CD4-positive, alpha-beta T cell treated with Interleukin-10 for 1 hour (primary cell): ENCODE results near the gene TRIO.

ENCODE experiments used
- DNase-seq: peaks from one replicate; pipeline ENCODE4 v3.0.0-alpha.2; 2020

TRIO gene

DNA sequence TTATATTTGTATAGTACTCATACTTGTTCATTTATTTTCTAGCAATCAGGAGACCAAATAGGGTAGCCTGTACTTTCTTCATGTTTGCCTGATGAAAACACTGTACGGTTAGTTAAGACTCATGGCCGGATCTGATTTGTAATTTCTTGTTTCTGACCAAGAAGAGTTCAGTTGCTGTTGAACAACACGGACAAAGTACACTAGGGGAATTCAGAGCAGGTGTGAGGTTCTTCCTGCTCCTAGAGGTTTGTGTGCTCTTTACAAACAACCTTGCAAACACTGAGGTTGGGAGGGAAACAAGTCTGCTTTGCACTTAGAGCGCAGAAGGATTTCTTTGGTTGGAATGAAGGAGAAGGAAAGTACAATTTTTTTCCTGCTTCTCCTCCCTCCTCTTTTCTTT, 69.7 kb downstream of the TRIO start:
- DNase-seq, result no peak

DNA sequence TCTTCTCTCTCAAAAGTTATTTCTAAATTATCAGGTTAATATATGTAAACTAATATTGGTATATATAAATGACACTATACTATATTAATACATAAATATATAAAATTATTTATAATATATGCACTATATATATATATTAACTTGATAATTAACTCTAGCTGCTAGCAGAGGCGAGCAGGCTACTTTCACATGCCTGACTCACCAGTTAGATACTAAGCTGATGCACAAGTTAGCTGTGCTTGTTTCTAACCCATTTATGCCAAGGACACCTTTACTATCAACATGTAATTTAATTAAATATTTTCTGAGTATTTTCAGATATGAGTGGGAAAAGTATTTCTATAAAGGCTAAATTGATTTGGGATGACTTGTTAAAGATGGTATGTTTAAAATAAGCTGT, 70.1 kb downstream of the TRIO start:
- DNase-seq, result no peak

DNA sequence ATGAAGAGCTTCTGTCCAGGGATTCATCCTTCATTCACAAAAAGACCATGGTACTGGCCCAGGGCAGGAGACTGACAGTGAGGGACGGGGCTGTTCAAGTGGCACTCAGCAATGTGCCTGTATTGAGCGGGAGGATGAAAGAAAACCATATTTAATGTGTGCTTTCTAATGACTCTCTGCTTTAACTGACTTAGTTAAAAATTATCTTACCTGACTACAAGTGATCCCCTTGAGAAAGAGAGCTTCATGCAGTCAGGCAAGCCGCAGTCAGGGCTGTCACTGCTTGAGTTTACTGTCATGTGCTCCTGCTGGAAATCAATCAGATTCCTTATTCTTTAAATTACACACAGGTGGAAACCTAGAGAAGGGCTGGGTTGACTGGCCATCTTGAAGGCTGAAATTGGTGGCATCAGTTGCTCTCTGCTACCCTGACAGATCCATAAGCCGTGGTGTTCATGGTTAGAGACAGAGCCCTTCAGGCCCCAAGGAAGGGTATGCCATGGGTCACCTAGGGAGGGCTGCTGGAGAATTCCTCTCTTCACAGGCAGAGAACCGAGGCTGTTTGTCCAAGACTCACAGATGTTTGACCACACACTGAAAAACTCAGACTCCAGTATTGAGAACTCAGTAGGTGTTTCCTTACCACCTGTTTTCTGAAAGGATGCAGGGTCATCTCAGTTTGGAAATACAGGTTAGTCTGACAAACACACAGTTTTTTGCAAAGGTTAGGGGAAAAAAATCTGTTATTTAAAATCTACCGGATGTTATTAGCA, 70.9 kb downstream of the TRIO start:
- DNase-seq, result no peak

DNA sequence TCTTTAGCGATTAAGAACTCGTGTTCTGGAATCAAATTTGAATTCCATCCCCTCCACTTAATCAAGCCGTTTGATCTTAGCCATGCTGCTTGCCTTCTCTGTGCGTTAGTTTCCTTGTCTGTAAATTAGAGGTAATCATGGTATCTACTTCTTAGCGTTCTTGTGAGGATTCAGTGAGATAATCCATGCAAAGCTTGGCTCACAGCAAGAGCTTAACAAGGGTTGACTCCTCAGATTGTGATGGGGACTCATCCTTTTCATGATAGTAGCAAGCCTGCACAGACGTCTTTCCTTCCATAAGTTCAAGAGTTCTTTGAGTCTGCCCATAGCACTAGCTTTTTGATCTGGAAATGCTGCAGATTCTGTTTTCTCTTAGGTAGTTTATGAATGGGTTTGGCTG, 72.8 kb downstream of the TRIO start:
- DNase-seq, result no peak

DNA sequence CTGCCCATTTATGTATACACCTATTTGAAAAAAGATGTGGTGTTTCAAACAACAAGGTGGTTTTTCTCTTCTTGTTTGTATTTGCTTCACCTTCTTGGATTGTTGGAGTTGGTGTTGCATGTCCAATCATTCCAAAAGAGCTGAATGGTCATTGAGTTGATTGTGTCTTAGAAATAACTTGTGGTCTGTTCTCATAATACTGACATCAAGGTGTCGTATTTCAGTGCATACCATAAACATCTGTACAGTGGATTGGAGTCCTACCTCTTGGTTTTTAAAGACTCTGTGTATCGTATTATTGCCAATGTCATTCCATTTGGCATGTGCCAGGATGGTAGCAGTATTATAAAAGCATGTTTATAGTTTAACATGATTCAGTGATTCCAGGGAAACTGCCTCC, 73.2 kb downstream of the TRIO start:
- DNase-seq, result no peak

DNA sequence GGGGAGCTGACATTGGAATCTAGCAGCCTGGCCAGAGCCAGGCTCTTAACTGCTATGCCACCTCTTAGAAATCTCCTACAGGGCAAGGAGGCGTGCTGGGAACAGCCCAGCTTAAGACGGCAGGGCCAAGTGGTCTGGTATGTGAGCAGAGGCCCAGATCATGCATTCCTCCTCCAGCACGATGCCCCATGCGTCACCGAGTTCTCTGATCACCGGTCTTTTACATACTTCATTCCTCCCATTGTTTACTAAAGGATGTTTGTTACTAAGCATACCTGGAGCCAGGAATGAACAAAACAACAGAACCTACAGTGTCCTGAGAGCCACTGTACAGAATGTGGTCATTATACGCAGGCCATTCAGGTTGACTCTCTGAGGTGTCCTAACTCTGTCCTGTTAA, 73.8 kb downstream of the TRIO start:
- no peak for DNase-seq

DNA sequence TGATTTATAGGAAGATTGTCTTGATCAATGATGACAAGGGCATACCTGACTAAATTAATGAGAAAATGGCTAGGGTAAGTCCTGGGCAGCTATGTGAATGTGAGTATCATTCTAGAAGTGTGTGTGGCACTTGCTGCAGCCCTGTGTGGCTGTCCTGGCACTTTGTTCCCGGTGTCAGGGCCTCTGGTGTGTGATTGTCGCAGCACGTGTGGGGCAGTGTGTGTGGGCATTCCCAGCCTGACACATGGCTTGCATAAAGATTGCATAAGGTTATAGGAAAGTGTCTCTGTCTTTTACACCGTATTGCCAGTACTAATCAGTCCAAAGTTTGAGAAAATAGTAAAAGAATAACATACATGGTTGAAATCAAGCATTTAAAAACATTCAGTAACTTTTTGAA, 74.4 kb downstream of the TRIO start:
- DNase-seq, result no peak

DNA sequence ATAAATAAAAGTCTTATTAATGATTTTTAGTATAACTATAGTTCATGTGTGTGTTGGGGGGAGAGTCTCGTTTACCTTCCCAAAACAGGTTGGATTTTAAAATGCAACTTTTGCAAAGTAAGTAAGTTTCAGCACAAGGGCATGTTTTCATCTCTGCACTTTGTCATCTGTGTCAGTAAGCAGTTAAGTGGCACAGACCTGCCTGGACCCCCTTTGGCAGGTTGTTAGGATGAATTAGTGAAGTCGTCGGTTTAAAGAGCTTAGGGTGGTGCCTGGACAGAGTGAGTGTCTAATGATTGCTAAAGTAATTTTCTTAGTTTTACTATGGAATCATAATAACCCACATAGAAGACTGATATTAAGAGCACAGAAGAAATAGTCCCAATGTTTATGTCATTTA, 74.9 kb downstream of the TRIO start:
- no peak for DNase-seq

DNA sequence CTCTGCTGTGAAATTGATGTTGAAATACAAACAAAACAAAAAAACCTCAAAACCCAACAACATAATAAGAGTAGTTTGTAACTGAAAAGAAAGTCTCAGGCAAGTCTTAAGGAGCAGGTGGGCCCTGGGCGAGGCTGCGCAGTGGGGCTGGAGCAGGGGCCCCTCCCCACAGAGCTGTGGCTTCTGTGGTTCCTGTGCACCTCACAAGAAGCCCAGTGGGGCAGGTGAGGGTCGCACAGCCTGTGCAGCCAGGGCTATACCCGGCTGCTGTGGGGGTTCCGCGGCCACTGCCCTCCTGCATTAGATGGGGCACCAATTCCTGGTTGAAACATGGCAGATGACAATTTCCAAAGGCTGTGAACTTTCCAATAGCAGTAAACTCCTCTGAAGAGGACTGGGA, 75.3 kb downstream of the TRIO start:
- no peak for DNase-seq

DNA sequence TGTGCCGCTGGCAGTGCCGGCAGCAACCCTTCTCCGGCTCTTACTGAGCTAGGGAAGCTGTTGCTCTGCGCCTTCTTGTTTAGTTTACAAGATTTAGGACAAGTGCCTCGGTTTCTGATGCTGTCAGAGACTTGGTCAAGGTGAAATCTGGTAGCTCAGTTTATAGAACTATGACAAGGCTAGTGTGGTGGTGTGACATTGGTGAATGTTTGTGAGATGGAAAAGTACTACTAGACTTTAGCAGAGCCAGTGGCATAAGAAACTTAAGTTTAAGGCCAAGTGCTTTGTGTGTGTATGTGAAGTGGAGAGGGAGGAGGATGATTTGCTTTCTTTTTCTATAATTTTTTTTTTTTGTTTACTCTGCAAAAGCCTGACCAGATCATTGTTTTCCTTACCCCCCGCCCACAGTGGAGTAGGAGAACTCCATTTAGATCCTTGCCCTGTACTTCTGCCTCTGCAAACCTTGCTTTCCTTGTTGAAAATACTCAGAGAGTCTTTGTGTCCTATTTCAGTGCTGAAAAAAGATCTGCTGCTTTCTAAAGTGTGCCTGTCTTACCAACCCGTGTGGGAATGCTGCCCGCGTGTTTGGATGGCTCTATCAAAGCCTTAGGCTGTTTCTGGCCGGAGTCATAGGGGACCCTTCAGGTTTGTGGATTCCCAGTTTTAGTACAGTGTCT, 75.9 kb downstream of the TRIO start:
- no peak for DNase-seq

DNA sequence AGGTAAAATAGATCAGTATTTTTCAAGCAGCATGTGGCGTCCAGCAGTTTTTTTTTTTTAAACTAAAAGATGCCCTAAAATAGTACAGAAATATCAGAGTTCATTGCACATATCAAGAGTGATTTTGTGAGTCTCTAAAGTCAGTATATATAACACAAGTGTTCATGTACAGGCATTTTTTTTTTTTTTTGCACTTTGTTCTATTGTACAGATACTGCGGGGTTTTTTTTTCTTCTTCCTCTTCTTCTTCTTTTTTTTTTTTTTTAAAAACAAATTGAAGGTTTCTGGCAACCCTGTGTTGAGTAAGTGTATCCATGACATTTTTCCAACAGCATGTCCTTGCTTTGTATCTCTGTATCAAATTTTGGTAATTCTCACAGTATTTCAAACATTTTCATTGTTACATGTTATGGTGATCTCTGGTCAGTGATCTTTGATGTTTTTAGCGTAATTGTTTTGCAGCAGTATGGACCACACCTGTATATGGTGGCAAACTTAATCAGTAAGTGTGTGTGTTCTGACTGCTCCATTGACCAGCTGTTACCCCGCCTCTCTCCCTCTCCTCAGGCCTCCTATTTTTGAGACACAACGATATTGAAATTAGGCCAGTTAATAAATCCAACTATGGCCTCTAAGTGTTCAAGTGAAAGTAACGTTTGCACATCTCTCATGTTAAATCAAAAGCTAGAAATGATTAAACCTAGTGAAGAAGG, 76.8 kb downstream of the TRIO start:
- DNase-seq, result no peak

DNA sequence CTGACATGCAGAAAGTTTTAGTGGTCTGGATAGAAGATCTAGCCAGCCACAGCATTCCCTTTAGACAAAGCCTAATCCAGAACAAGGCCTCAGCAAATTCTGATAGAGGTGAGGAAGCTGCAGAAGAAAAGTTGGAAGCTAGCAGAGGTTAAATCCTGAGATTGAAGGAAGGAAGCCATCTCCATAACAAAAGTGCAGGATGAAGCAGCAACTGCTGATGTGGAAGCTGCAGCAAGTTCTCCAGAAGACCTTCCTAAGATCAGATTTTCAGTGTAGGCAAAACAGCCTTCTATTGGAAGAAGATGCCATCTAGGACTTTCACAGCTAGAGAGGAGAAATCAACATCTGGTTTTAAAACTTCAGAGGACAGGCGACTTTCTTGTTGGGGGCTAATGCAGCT, 77.5 kb downstream of the TRIO start:
- DNase-seq, result no peak

DNA sequence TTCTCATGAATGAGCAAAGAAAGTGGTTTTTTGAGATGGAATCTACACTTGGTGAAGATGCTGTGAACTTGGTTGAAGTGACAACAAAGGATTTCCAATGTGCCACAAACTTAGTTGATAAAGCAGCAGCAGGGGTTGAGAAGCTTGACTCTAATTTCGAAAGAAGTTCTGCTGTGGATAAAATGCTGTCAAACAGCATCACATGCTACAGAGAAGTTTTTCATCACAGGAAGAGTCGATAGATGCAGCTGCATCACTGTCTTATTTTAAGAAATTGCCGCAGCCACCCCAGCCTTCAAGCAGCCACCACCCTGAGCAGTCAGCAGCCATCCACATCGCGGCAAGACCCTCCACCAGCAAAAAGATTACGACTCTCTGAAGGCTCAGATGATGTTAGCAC, 78.6 kb downstream of the TRIO start:
- DNase-seq, result no peak

DNA sequence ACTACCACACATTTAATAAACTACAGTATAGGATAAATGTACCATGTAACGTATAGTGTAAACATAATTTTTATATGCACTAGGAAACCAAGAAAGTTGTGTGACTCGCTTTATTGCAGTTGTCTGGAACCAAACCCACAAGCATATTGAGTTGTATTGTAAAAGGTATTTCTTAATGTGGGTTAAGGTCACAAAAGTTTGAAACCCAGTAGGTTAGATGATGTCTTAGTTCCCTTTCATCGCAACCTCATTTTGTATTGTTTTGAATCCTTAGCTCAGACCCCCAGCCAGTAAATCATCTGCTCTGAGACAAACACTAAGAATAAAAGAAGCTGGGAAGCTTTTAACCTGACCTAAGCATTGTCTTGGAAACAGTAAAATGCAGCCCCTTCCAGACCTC, 79.1 kb downstream of the TRIO start:
- no peak for DNase-seq

DNA sequence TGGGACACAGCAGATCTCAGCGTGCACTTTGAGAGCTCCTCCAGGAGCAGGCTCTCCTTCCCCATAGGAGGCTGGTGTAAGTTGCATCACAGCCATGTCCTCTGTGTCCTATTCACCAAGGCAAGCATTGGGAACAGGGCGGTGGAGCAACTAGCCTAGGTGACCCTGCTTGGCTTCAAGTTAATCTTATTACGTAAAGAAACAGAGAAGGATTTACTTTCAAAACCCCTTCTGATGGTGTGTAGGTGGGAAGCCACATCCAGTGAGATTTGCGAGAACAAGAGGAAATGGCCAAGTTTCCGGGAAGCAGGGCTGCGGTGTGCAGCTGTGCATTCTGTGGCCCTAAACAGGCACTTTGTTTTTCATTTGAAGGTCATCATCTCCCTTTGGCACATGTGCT, 80.2 kb downstream of the TRIO start:
- no peak for DNase-seq

DNA sequence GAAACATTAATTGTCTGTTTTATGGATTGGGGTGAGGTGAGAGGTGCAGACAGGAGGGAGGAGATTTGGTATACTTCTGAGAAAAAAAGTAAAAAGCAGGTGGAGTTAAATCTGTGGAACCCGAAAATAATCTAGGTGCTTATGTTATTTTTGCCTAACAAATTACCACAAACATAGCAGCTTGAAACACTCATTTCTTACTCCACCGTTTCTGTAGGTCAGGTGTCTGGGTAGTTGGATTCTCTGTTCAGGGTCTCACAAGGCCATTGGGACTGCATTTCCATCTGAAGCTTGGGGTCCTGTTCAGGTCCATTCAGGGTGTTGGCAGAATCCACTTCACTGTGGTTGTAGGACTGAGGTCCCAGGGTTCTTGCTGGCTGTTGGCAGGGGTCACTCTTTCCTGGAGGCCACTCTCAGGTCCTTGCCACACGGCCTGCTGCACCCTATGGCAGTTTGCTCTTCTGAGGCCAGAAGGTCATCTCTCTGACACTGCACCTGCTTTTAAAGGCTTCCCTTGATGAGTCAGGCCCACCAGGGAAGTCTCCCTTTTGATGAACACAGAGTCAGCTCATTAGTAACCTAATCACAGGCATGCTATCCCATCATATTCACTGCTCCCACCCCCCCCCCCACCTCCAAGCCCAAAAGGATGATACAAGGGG, 82.2 kb downstream of the TRIO start:
- DNase-seq, result no peak

DNA sequence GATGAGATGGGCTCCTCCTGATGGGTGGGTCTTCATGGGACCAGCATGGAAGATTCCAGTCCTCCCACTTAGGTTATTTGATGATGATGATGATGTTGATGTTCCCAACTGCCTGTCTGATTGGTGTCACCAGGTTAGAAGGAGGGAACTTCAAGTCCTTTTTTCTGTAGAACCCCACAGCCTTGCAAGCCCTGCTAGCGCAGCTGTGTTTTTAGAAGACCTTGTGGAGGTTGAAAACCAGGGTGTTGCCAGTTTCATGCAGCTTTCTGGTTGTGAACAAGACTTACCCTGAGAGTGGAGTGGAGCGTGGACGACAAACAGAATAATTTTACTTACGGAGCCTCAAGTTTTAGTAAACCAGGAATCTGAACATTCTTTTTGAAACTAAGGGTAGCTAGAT, 83.0 kb downstream of the TRIO start:
- DNase-seq, result no peak

DNA sequence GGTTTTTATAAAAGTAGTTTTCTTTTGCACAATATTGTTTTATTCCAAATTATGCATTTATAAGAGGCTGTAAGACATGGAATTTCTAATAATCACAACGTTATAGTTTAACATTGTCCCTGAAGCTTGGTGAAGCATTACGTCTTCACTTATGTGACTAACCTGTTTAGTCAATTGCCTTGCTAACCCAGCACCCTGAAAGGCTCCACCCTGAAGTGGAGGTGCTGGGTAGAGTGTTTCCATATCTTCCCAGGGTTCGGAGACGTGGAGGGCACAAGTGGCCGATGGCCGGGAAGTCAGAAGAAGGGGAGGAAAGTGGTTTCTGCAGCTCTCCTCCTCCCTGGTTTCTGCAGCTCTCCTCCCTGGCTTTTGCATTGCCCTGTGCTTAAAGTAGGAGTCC, 83.4 kb downstream of the TRIO start:
- no peak for DNase-seq

DNA sequence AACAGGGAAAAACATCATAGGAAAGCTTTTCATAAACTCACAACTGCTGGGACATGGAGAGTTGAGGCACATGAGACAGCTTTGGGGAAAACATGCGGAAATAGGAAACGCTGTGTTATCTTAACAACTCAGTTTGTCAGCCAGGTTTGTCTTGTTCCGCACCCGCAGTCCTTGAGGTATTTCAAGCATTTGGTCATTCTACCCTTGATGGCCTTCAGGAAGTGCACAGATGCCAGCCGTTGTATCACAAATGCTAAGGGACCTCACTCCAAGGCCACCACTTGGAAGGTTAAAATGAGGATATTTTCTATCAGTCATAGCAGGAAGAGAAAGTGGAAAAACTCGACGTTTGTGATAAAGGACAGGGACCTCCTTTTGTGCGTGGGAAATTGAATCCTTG, 83.8 kb downstream of the TRIO start:
- DNase-seq, result no peak

DNA sequence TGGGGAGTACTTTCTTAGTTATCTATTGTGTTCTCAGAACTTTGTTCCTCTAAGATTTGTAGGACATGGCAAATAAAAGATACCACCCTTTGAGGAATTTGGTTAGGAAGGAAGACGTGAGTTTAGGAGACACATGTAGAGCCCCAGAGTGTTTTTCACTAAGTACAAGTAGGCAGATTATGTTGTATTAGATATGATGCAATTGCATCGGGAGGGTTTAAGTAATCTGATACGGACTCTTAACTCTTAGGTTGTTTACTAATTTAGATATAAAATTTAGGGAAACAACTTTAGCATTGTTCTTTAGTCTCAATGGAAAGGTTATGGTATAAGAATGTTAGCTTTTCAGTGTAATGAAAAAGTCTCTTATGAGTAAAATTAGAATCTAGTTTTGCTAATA, 84.4 kb downstream of the TRIO start:
- DNase-seq, result no peak

DNA sequence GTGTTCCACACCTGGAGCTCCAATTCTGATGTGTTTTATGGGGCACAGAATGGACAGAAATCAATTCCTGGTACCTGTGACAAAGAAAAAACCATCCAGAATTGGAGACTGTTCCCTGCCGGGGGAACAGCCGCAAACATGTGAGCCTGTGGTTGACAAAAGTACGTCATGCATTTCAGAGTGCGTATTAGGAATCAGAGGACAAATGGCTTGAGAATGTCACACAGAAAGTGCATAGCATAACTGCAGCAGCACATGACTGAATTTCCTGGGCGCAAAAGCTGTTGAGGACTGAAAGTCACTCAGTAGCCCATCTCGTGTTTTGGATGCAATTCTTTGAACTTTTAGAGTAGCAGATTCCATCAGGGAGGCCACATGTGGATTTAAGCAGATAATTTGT, 85.1 kb downstream of the TRIO start:
- no peak for DNase-seq

DNA sequence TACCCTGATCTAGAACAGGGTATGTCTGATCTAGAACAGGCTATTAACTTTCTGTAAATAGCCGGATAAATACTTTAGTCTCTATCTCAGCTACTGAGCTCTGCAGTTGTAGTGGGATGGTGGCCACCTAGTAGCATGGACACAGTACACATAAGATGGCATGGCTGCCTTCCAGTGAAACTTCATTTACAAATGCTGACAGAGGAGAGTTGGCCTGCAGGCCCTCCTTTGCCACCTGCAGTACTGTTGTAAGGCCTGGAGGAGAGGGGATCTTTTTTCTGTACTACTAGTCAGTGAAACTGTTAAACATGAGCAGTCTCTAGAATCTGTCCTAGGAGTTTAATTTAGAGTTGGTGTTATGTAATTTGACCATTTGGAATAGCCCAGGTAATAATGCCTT, 86.0 kb downstream of the TRIO start:
- no peak for DNase-seq

DNA sequence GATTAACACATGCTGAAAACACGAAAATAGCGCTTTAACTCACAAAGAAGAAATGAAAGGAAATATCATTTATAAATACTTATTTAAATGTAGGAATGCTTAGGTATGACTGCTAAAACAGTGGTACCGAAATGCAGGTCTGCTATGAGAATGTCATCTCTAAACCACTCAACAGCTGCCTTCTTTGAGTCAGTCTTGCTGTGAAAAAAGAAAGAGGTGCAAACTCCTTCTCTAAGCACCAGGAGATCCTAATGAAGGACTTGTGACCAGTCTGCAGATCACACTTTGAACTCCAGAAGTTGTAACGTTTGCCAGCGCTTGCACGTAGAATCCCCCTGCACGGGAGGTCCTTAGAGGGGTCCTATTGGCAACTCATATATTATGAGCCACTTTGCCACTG, 86.6 kb downstream of the TRIO start:
- no peak for DNase-seq

DNA sequence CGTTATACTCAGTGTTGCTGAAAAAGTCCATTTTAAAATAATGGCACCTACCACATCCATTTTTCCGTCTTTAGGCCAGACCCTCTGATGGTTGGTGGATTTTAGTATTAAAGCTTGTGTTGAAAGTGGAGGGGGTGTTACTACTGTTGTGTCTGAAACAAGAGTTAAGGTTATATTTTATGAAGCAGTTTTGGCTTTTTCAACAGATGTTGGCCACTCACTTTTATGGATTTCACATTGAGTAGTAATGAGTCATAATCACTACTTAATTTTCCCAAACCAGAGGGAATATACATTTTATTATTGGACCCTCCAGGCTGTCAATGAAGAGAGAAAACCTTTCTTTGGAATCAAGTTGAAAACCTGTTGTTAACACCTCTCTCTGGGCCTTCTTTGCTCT, 88.0 kb downstream of the TRIO start:
- DNase-seq, result no peak
